Activated CD4-positive, alpha-beta T cell treated with anti-CD3 and anti-CD28 coated beads for 4 hours (primary cell): ENCODE data around the gene IDH3A.

ENCODE experiments used
- DNase-seq, 2 donors: peaks; one replicate each; pipeline ENCODE4 v3.0.0-alpha.2; 2020

Gene IDH3A

DNA sequence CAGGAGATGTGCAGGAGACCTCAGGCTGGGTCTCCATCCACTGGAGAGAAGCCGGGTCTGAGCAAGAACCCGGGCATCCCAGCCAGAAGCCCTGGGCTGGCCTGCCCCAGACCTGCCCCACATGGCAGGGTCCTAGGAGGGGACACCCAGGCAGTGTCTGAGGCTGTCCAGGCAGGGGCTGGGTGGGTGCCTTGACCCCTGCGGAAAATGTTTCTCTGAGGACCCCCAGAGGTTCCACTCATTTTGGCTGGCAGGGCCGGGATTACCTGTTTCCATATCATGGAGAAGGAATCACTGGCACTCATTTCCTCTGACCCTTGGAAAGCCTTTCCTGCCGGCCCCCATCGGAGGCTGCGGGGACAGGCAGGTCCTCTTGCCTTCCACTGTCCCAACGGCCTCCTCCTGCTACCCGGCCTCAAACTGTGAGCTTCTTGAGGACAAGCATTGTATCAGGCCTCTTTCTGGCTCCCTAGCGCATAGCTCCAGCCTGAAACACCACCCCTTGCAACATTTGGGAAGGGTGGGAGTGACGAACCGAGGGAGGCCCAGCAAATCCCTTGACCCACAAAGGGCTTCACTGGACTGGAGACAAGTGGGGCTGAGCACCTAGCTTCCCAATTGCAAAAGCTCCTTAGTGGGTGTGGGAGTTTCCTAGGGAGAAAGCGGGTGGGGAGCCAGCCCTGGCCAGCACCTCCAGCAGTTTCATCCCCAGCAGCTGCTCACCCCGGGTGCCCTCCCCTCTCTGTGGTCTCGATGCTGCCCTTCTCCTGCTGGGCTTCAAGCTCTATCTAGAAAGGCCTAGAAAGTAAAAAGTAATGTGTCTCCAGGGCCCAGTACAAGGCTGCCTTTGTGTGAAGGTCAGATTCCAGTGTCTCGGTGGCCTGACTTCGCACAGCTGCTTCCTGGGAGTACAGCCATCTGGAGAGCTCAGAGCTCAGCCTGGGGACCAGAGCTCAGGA lies 55.5 kb downstream of the IDH3A start:
- no peak for DNase-seq

GRCh38 chr15:78205337-78205736 lies 56.2 kb downstream of the IDH3A start:
- no peak for DNase-seq

GRCh38 chr15:78205856-78206255 lies 56.7 kb downstream of the IDH3A start:
- DNase-seq = no peak

- DNase-seq = no peak
These were observed 57.4 kb downstream of the IDH3A start for GRCh38 chr15:78206326-78207109.

- no peak for DNase-seq
These were observed 57.9 kb downstream of the IDH3A start for GRCh38 chr15:78207110-78207458.

DNA sequence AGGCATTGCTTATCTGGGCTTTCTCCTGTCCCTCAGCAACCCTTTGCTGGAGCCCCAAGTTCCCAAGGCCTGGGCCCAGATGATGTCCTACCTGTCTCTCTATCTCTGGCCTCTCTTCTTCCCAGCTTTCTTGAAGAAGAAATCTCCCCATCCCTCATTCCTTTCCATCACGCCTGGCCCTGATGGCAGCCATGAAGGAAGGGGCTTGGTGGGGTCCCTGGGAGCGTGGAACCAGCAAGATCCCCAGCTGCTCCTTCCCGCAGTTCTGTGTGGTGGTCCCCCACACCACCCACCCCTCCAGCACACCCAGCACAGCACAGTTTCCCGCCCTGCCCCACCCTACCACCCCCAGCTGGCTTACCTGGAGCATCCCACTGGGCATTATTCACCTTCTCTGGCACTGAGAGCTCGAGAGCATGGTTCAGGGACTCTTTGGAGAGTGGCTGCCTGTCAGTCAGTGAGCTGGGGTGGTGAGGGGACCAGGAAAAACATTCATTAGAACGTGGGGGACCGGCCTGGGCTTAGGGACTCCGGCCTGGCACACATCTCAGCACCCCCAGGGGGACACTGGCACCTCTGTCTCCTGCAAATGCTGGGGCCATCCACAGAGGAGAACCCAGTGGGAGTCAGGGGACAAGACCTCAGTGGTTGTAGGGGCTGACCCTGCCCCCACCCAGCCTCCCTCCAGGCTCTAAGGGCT lies 58.6 kb downstream of the IDH3A start:
- no peak for DNase-seq

DNA sequence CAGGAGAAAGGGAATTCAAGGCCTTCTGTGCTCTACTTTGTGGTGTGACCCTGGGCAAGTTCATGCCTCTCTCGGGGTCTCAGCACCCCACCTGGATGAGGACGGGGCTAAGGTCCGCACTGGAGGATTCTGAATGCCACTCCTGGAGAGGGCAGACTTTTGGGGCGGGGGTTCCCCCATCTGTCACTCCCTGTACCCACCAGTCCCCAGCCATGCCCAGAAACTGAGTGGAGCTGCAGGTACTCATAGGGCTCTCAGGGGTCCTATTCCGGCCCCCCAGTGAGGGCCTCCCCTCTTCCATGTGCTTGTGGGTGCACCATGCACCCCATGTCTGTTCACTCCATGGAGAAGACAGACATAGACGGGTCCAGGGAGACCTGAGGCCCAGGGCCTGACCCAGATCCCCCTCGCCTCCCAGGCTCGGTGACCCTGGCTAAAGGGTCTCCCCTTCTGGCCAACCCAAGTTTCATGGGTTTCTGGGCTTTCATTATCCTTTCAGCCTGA lies 59.2 kb downstream of the IDH3A start:
- DNase-seq = no peak

DNA sequence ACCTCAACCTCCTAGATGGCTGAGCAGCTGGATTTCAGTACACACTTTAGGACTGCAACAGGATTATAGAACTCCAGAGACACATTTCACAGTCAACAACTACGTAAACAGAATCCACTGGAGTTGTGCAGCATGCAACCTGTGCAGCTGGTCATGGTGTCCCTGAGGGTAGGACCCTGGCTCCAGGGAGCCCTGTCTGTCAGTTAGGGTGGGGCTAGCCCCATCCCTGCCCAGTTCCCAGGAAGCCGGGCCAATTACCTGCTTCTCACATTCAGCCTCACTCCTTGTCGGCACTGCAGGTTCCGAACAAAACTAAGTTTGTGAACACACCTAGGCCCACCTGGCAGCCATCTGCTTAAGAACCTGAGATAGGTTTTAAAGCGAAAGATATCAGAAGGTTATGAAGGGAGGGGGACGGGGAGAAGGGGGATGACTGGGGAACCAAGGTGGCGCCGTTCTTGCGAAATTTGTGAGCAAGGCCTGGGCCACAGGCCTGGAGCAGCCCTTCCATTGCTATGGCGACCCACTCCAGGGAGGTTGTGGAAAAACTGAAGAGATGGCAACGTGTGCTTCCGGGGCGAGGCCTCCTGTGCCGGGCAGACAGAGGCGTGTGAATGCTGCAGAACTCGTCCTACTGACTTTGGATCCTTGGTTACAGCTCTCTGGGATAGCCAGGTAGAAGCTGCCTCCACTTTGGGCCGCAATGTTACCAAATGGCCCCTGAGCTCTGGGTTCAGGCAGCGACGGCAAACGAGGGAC lies 59.9 kb downstream of the IDH3A start:
- DNase-seq = no peak

- no peak for DNase-seq
These were observed 60.6 kb downstream of the IDH3A start for GRCh38 chr15:78209646-78210348.

- DNase-seq = no peak
These were observed 61.2 kb downstream of the IDH3A start for GRCh38 chr15:78210349-78210717.

DNA sequence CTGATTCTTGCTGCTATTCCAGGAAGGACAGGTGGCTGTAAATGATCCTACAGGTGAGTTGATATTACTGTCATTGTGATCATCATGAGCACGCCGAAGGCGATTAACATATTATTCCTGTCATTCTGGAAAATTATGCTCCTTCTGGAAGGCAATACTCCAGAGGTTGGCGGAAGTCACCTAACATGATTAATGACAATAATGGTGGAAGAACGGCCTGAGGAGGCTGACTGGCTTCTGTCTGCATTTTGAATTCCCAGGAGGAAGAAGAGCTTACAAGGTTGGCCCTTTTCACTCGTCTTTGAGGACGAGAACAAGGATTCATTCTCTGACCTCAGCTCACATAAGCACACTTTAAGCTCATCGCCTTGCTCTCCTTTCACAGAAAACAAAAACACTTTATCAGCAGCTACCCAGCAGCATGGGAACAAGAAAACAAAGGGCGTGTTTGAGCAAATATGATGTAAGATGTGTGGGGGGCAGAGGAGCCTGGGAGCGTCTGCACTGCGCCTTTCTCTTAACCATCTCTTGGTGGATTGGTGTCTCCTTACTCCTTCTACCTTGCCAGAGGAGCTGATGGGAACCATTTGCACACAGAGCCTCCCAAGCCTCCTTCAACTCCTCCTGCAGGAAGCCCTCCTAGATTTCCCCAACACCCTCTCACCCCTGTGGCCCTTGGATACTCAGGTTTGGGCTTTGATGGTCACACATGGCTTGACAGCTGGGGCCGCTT lies 62.2 kb downstream of the IDH3A start:
- DNase-seq = no peak

DNA sequence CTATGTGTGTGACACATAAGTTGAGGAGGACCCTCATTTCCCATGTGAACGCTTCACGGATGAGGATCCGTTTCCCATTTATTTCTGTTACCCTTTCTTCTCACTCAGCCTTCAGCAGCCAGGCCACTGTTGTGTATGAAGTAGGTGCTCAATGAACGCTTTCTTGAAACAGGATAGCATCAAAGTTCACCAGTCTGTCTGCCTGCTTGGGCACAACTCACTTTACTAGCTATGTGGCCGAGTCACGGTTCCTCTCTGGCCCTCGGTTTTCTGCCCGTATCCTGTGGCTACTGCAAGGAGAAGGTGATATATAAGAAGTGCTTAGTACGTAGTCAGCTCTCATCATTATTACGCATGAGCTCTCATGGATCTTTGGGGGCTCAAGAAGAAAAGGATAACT lies 62.8 kb downstream of the IDH3A start:
- no peak for DNase-seq

- no peak for DNase-seq
These were observed 63.6 kb downstream of the IDH3A start for GRCh38 chr15:78212546-78213424.

DNA sequence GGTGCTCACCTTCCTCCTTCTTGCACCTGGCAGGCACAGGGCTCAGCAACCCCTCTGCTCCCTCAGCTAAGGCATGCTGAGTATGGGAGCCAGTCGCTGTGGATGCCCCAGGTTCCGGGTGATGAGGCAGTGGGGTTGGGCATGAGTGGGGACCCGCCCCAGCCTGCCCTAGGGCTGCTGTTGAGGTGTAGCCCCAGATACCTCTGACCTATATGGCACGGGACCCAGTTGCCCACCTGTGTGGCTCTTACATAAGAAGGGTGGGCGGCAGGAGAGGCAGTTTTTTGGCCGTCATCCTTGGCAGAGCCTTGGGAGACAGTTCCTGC lies 64.2 kb downstream of the IDH3A start:
- no peak for DNase-seq

GRCh38 chr15:78213956-78214355 lies 64.8 kb downstream of the IDH3A start:
- DNase-seq = no peak

DNA sequence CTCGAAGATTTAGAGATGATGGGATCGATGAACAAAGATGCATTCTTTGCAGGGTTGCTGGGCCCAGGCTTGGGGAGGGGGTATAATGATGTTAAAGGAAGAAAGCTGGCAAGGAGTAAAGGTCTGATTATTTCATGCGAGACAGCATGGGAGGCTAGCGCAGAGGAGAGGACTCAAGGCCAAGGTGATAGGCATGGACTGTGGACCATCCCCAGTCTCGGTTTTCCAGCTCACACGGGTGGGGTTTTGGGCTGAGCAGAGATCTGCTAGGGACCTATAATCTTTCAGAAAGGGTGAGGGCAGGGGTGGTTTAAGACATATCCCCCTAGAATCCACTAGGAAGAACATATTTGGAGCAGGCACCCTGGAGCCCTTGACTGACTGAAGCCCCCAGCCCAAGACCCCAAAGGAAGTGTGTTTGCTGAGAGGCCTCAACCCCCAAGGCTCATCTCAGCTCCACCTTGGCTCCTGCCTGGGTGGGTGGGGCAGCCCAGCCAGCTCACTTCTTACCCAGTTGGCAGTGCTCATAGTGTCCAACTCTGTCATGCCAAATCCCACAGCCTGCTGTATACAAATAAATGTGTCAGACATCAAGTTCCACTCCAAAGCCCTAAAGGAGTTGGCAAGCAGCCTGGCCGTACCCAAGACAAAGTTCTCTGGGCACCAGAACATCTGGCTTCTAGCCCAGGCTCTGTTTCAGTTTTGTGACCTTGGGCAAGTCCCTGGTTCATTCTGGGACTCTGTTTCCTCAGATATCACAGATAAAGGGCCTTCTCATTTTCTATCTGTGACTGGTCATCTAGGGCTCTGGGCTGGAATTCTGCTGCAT lies 67.3 kb downstream of the IDH3A start:
- no peak for DNase-seq

- no peak for DNase-seq
These were observed 71.6 kb downstream of the IDH3A start for GRCh38 chr15:78220713-78221112.
